Activated CD4-positive, alpha-beta T cell treated with anti-CD3 and anti-CD28 coated beads, Interleukin-2, amount 50 U/mL, for 24 hours (primary cell): ENCODE results near the gene DDX27.
"Not testable (repeated sequence)": the region's sequence is repeated elsewhere in the genome, so short reads cannot be mapped to it uniquely, and the experiment has no call there.

ENCODE experiments used
- DNase-seq, 2 donors: peaks; one replicate each; pipeline ENCODE4 v3.0.0-alpha.2; 2020; ENCODE audit warnings: low read depth in 1 of 2, low spot score in 1 of 2

Gene DDX27

GRCh38 chr20:49203011-49203410 lies 16.2 kb upstream of the DDX27 start:
- no peak for DNase-seq

GRCh38 chr20:49203746-49204145 lies 15.5 kb upstream of the DDX27 start:
- no peak for DNase-seq

GRCh38 chr20:49207076-49207475 lies 12.1 kb upstream of the DDX27 start:
- no peak for DNase-seq

GRCh38 chr20:49210101-49210756 lies 9.0 kb upstream of the DDX27 start:
- no peak for DNase-seq

GRCh38 chr20:49210757-49211110 lies 8.5 kb upstream of the DDX27 start:
- DNase-seq, result no peak

- DNase-seq, result no peak
These were observed 4.6 kb upstream of the DDX27 start for GRCh38 chr20:49214571-49214970.

GRCh38 chr20:49215232-49215631 lies 4.0 kb upstream of the DDX27 start:
- DNase-seq, result no peak

- peak; percentile 93 to 95 for DNase-seq
These were observed 2.1 kb upstream of the DDX27 start for GRCh38 chr20:49216991-49217578.

GRCh38 chr20:49218739-49219090 lies 501 bp upstream of the DDX27 start:
- DNase-seq, result not testable (repeated sequence)

GRCh38 chr20:49219924-49220831 lies 962 bp downstream of the DDX27 start:
- DNase-seq, result no peak

GRCh38 chr20:49225896-49226295 lies 6.7 kb downstream of the DDX27 start:
- no peak for DNase-seq

- no peak for DNase-seq
These were observed 9.5 kb downstream of the DDX27 start for GRCh38 chr20:49228676-49229075.

GRCh38 chr20:49229381-49229780 lies 10.2 kb downstream of the DDX27 start:
- no peak for DNase-seq

- no peak for DNase-seq
These were observed 10.8 kb downstream of the DDX27 start for GRCh38 chr20:49230021-49230420.

- no peak for DNase-seq
These were observed 11.4 kb downstream of the DDX27 start for GRCh38 chr20:49230561-49231133.

- no peak for DNase-seq
These were observed 12.3 kb downstream of the DDX27 start for GRCh38 chr20:49231471-49231870.

GRCh38 chr20:49233226-49233625 lies 14.0 kb downstream of the DDX27 start:
- DNase-seq, result no peak

GRCh38 chr20:49234831-49235230 lies 15.6 kb downstream of the DDX27 start:
- DNase-seq, result no peak

GRCh38 chr20:49236301-49236700 lies 17.1 kb downstream of the DDX27 start:
- DNase-seq, result no peak

GRCh38 chr20:49237531-49237930 lies 18.3 kb downstream of the DDX27 start:
- no peak for DNase-seq

- no peak for DNase-seq
These were observed 26.9 kb downstream of the DDX27 start for GRCh38 chr20:49245921-49246740.
